Erythroblast (primary cell): ENCODE data around the gene EVC.

ENCODE experiments used
- GATA1 ChIP-seq: IDR thresholded peaks from 2 replicates; pipeline ENCODE4 v1.6.1; 2011; ENCODE audit warnings: low read depth, mild to moderate bottlenecking, control low read depth, low read length, moderate library complexity
- POLR2A ChIP-seq: IDR thresholded peaks from 2 replicates; pipeline ENCODE4 v1.6.1; 2011; ENCODE audit warnings: mild to moderate bottlenecking, low read length

GRCh38 chr4:5720157-5720850 is 9.3 kb downstream of the EVC start:
- TF ChIP-seq POLR2A: no peak
- no peak for TF ChIP-seq GATA1
